ENCODE results near the gene MXD3. TPM values are rescaled to one million over a fixed set of nuclear protein-coding genes. Genes with fewer than 3 reads are reported as not detected.

The MXD3 gene
- total RNA-seq, 4 donors from 2014 or later = 0.90 to 7.8 (median 3.5) TPM

DNA sequence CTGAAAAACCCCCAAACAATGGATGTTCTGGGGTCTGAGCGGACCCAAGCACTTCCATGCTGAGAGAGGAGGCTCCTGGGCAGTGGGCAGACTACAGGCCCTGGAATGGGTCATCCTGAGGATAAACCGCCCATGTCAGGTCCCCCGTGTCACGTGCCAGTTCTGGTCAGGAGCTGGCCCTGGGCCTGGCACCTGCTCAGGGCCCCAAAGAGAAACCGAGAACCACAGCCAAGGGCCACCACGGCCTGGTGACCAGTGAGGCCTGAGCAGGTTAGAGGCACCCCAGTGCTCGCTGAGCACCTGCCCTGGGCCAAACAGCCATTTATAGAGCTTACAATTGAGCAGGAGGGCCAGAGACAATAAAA is 24.0 kb upstream of the MXD3 start:
- ATAC-seq = no peak
- peaks cover 0 to 69% of the 10 kb centered on the region in 2 donors for H3K36me3 ChIP-seq
- in situ Hi-C loops (cut with MboI; ENCODE audit: low sequenced_read_pairs in 4 of 4) = no loop called here

GRCh38 chr5:177334781-177335700 is 23.3 kb upstream of the MXD3 start:
- H3K36me3 ChIP-seq = peaks cover 0 to 75% of the 10 kb centered on the region in 2 donors
- H3K4me1 ChIP-seq = no peaks in the 10 kb centered on the region
- no peaks in the 10 kb centered on the region for H3K9me3 ChIP-seq
- no peak overlapping the region for H3K27ac ChIP-seq
- in situ Hi-C loops (cut with MboI; ENCODE audit: low sequenced_read_pairs in 4 of 4) (no loop called here), intact Hi-C loops (cut with DNase I; ENCODE audit: low total_unique reads) (no loop called here)
- no peak for DNase-seq
- TF ChIP-seq CTCF (IDR thresholded peaks at IDR 0.05 in 4 of 5, conservative IDR thresholded peaks at IDR 0.05 in 1 of 5) (no peak), POLR2A (IDR thresholded peaks at IDR 0.05) (no peak)
- no peaks in the 10 kb centered on the region for H3K27me3 ChIP-seq
- ATAC-seq = no peak
- no peak overlapping the region for H3K4me3 ChIP-seq

More for the DNA sequence above, 24.0 kb upstream of the MXD3 start:
- no peak for TF ChIP-seq POLR2A (IDR thresholded peaks at IDR 0.05)
- no peak for TF ChIP-seq CTCF (IDR thresholded peaks at IDR 0.05 in 4 of 5, conservative IDR thresholded peaks at IDR 0.05 in 1 of 5)
- H3K4me1 ChIP-seq = no peaks in the 10 kb centered on the region
- no peak for DNase-seq
- H3K4me3 ChIP-seq = no peak overlapping the region
- no peaks in the 10 kb centered on the region for H3K27me3 ChIP-seq
- no peak overlapping the region for H3K27ac ChIP-seq
- intact Hi-C loops (cut with DNase I; ENCODE audit: low total_unique reads) = no loop called here
- H3K9me3 ChIP-seq = no peaks in the 10 kb centered on the region

DNA sequence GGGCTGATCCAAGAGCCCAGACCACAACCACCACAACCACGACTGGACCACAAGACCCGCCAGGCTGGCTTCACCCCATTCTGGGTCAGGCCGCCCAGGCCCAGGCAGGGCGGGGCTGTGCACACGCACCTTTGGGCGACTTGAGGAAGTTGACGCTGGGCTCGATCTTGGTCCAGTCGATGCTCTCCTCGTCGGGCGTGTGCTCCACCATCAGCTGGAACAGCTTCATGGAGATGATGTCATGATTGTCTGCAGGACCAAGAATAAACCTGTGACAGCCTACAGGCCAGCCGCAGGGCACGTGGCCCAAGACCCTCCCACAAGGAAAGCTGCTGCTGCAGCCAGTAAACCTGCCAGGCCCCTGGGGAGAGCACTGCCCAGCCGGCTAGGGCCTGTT is 22.5 kb upstream of the MXD3 start:
- intact Hi-C loops (cut with DNase I; ENCODE audit: low total_unique reads) (no loop called here), in situ Hi-C loops (cut with MboI; ENCODE audit: low sequenced_read_pairs in 4 of 4) (no loop called here)
- Histone ChIP-seq H3K27me3 (no peaks in the 10 kb centered on the region), H3K36me3 (peaks cover 0 to 76% of the 10 kb centered on the region in 2 donors), H3K4me1 (no peaks in the 10 kb centered on the region), H3K9me3 (no peaks in the 10 kb centered on the region), H3K4me3 (no peak overlapping the region), H3K27ac (no peak overlapping the region)
- ATAC-seq (no peak), DNase-seq (no peak)
- TF ChIP-seq POLR2A (IDR thresholded peaks at IDR 0.05) = no peak
- no peak for TF ChIP-seq CTCF (IDR thresholded peaks at IDR 0.05 in 4 of 5, conservative IDR thresholded peaks at IDR 0.05 in 1 of 5)

DNA sequence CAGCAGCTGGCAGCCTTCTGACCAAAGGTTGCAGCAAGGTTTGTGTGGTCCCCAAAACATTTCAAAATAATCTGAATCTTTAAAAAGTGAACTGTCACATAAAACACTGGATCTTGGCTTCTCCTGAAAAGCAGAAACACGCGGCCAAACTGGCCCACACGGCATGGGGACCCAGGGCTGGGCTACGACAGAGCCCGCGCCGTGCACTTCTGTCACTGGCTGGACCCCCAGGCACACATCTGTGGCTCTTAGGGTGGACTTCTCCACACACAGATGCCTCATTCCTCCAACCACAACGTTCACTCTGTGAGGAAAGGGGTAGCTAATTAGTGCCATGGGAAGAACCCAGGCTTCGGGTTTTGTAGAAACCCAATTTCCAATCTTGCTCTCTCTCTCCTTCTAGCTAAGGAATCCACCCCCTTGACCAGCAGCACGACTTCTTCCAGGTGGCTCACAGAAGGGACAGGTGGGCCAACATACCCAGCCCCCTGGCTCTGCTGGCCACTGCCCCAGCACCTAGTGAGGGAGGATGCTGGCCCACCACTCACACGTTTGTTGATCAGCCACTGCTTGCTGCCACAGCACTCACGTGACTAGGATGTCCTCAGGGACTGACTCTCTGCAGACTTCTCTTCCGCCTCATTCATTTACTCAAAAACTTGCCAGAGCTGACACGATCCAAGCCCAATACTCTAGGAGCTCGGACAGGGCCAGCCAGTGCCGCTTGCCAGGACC is 21.9 kb upstream of the MXD3 start:
- ATAC-seq (no peak), DNase-seq (no peak)
- Histone ChIP-seq H3K4me3 (no peak overlapping the region), H3K27me3 (no peaks in the 10 kb centered on the region), H3K4me1 (no peaks in the 10 kb centered on the region), H3K27ac (no peak overlapping the region), H3K36me3 (peaks cover 0 to 76% of the 10 kb centered on the region in 2 donors), H3K9me3 (no peaks in the 10 kb centered on the region)
- intact Hi-C loops (cut with DNase I; ENCODE audit: low total_unique reads) = no loop called here
- TF ChIP-seq CTCF (IDR thresholded peaks at IDR 0.05 in 4 of 5, conservative IDR thresholded peaks at IDR 0.05 in 1 of 5) (no peak), POLR2A (IDR thresholded peaks at IDR 0.05) (no peak)
- in situ Hi-C loops (cut with MboI; ENCODE audit: low sequenced_read_pairs in 4 of 4) = no loop called here

Measured in gastrocnemius medialis (tissue), 4 donors.